Measurements from ENCODE around the gene KCTD14.
A peak's percentile ranks its signal among the peaks of the same experiment; 100 is the strongest.

The KCTD14 gene

DNA sequence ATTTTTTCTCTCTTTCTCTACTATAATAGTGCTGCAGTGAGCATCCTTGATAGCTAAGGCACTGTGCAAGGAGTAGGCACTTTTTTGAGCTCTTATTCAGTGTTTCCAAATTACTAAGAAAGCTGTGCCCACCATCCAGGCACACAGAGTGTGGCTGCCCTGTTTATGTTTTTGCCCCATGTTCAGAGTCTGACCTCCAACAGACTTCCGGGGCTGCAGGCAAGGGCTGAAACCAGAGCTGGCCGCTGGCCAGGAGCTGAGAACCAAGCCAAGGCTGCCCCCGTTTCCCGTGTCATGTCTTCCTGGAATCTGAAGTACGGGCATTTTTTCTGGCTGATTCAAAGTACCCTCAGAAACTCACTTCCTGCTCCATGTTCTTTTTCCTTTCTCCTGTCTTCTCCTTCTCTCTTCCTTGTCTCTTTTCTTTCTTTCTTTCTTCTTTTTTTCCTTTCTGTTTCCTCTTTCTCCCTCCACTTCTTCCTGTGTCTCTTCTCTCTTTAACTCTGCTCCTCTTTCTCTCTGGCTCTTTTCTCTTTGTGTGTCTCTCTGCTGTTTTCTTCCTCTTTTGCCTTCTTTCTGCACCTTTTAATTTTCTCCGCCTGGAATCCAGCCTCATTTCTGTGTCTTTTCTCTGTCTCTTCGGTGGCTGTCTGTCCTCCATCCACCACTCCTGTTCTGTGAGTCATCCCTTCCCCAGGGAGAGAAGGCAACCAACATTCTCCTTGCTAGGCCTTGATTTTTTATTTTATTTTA lies 17.0 kb upstream of the KCTD14 start:
- H3K9ac ChIP-seq = peak overlapping the region; percentile 18; the same call in 1 of the 2 replicates

DNA sequence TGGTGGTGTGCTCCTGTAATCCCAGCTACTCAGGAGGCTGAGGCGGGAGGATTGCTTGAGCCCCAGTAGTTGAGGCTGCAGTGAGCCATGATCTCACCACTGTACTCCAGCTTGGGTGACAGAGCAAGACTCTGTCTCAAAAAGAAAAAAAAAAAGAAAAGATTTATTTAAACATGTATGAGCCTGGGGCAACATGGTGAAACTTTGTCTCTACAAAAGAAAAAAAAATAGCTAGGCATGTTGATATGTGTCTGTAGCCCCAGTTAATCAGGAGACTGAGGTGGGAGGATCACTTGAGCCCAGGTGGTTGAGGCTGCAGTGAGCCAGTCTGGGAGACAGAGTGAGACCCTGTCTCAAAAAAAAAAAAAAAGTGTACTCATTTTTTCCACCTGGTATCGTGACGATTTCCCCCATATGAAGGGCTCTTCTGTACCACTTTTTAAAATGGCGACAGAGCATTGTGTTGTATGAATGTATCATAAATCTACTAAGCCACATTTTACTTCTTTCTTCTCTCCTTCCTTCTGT lies 16.4 kb upstream of the KCTD14 start:
- Histone ChIP-seq H3K4me3 (IDR thresholded peaks at IDR 0.05; ENCODE audit: insufficient read depth, low read depth, low read length) (no peak overlapping the region), H3K27me3 (ENCODE audit: insufficient read depth, low read depth) (no peaks in the 10 kb centered on the region), H3K27ac (peak overlapping the region; percentile 50), H3K4me1 (ENCODE audit: low read depth, poor library complexity, severe bottlenecking) (peaks cover 19% of the 10 kb centered on the region), H3K4me2 (peak overlapping the region; percentile 50), H2AFZ (ENCODE audit: low read depth) (peak overlapping the region; percentile 89), H3K36me3 (ENCODE audit: insufficient read depth) (no peaks in the 10 kb centered on the region), H4K20me1 (ENCODE audit: insufficient read depth) (no peaks in the 10 kb centered on the region), H3K79me2 (ENCODE audit: insufficient read depth, low read depth) (no peaks in the 10 kb centered on the region), H3K9ac (peak overlapping the region; percentile 18; the same call in 1 of the 2 replicates)
- TF ChIP-seq CTCF (conservative IDR thresholded peaks at IDR 0.05; ENCODE audit: low read depth, low read length) = no peak

More for the DNA sequence above, 17.0 kb upstream of the KCTD14 start:
- H3K79me2 ChIP-seq (ENCODE audit: insufficient read depth, low read depth) = no peaks in the 10 kb centered on the region
- peak overlapping the region; percentile 89 for H2AFZ ChIP-seq (ENCODE audit: low read depth)
- H3K4me1 ChIP-seq (ENCODE audit: low read depth, poor library complexity, severe bottlenecking) = peaks cover 20% of the 10 kb centered on the region
- no peaks in the 10 kb centered on the region for H4K20me1 ChIP-seq (ENCODE audit: insufficient read depth)
- no peaks in the 10 kb centered on the region for H3K27me3 ChIP-seq (ENCODE audit: insufficient read depth, low read depth)
- H3K27ac ChIP-seq = peak overlapping the region; percentile 50
- H3K36me3 ChIP-seq (ENCODE audit: insufficient read depth) = no peaks in the 10 kb centered on the region
- no peak overlapping the region for H3K4me3 ChIP-seq (IDR thresholded peaks at IDR 0.05; ENCODE audit: insufficient read depth, low read depth, low read length)
- TF ChIP-seq CTCF (conservative IDR thresholded peaks at IDR 0.05; ENCODE audit: low read depth, low read length) = no peak
- H3K4me2 ChIP-seq = peak overlapping the region; percentile 50

DNA sequence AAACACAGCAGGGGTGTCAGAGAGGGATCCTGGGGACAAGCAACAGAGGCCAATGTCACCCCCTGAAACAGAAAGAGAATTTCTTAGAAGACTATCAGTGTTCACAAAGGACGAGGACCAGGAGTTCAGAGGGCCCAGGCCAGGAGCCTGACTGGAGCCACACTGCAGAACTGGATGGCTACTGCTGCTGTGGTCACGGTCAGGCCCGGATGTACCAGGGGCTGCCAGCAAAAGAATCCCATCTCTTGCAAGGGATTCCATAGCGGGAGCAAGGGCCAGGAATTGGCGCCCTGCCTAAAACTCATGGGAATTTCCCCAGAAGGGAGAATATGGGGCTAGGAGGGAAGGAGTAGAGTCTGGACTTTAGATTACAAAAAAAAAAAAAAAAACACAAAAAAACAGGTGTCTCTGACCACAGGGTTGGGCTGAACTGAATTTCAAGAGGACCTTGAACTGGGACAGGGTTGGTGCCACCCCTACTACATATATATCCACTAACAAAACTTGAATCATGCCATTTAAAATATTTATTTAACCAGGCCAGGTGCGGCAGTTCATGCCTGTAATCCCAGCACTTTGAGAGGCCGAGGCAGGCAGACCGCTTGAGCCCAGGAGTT lies 15.7 kb upstream of the KCTD14 start:
- peak overlapping the region; percentile 89 for H2AFZ ChIP-seq (ENCODE audit: low read depth)
- peak overlapping the region; percentile 50; the same call in 1 of the 2 replicates for H3K27ac ChIP-seq

More for the DNA sequence above, 15.7 kb upstream of the KCTD14 start:
- Histone ChIP-seq H3K27me3 (ENCODE audit: insufficient read depth, low read depth) (no peaks in the 10 kb centered on the region), H3K4me2 (peak overlapping the region; percentile 50; the same call in 1 of the 2 replicates), H3K9ac (no peak overlapping the region), H3K36me3 (ENCODE audit: insufficient read depth) (no peaks in the 10 kb centered on the region), H4K20me1 (ENCODE audit: insufficient read depth) (no peaks in the 10 kb centered on the region), H3K4me1 (ENCODE audit: low read depth, poor library complexity, severe bottlenecking) (peaks cover 19% of the 10 kb centered on the region), H3K79me2 (ENCODE audit: insufficient read depth, low read depth) (no peaks in the 10 kb centered on the region), H3K4me3 (IDR thresholded peaks at IDR 0.05; ENCODE audit: insufficient read depth, low read depth, low read length) (no peak overlapping the region)
- no peak for TF ChIP-seq CTCF (conservative IDR thresholded peaks at IDR 0.05; ENCODE audit: low read depth, low read length)

All from KMS-11 (cell line).